ENCODE measurements around the gene SOWAHA.

Gene SOWAHA

GRCh38 chr5:132773601-132774355 is 39.3 kb upstream of the SOWAHA start:
- Histone ChIP-seq H3K36me3 (ENCODE audit: insufficient read depth, low read length) (no peaks in the 10 kb centered on the region), H3K4me1 (ENCODE audit: insufficient read depth, low read length) (peaks cover 14% of the 10 kb centered on the region), H2AFZ (ENCODE audit: low read depth, low read length) (no peak overlapping the region), H3K27me3 (ENCODE audit: insufficient read depth, low read length) (peaks cover under 1% of the 10 kb centered on the region), H3K4me3 (ENCODE audit: low read length) (no peak overlapping the region), H3K9me3 (ENCODE audit: low read length) (no peaks in the 10 kb centered on the region)

- Histone ChIP-seq H2AFZ (ENCODE audit: low read depth, low read length) (no peak overlapping the region), H3K27me3 (ENCODE audit: insufficient read depth, low read length) (peaks cover 6% of the 10 kb centered on the region), H3K36me3 (ENCODE audit: insufficient read depth, low read length) (no peaks in the 10 kb centered on the region), H3K4me3 (ENCODE audit: low read length) (no peak overlapping the region), H3K9me3 (ENCODE audit: low read length) (no peaks in the 10 kb centered on the region), H3K4me1 (ENCODE audit: insufficient read depth, low read length) (peaks cover 14% of the 10 kb centered on the region)
Observed at GRCh38 chr5:132774406-132774805, 38.7 kb upstream of the SOWAHA start.

GRCh38 chr5:132774896-132775295 is 38.2 kb upstream of the SOWAHA start:
- H2AFZ ChIP-seq (ENCODE audit: low read depth, low read length) = no peak overlapping the region
- peaks cover 10% of the 10 kb centered on the region for H3K27me3 ChIP-seq (ENCODE audit: insufficient read depth, low read length)
- H3K4me1 ChIP-seq (ENCODE audit: insufficient read depth, low read length) = peaks cover 14% of the 10 kb centered on the region
- H3K36me3 ChIP-seq (ENCODE audit: insufficient read depth, low read length) = no peaks in the 10 kb centered on the region
- H3K9me3 ChIP-seq (ENCODE audit: low read length) = no peaks in the 10 kb centered on the region
- no peak overlapping the region for H3K4me3 ChIP-seq (ENCODE audit: low read length)

- Histone ChIP-seq H3K9me3 (ENCODE audit: low read length) (no peaks in the 10 kb centered on the region), H2AFZ (ENCODE audit: low read depth, low read length) (no peak overlapping the region), H3K36me3 (ENCODE audit: insufficient read depth, low read length) (no peaks in the 10 kb centered on the region), H3K4me3 (ENCODE audit: low read length) (peak overlapping the region; percentile 69), H3K27me3 (ENCODE audit: insufficient read depth, low read length) (peaks cover 11% of the 10 kb centered on the region), H3K4me1 (ENCODE audit: insufficient read depth, low read length) (peaks cover 14% of the 10 kb centered on the region)
Observed at GRCh38 chr5:132775476-132775961, 37.6 kb upstream of the SOWAHA start.

GRCh38 chr5:132776131-132776937 is 36.8 kb upstream of the SOWAHA start:
- Histone ChIP-seq H2AFZ (ENCODE audit: low read depth, low read length) (peak overlapping the region; percentile 96), H3K4me1 (ENCODE audit: insufficient read depth, low read length) (peaks cover 14% of the 10 kb centered on the region), H3K9me3 (ENCODE audit: low read length) (no peaks in the 10 kb centered on the region), H3K36me3 (ENCODE audit: insufficient read depth, low read length) (no peaks in the 10 kb centered on the region), H3K4me3 (ENCODE audit: low read length) (peak overlapping the region; percentile 69), H3K27me3 (ENCODE audit: insufficient read depth, low read length) (peaks cover 14% of the 10 kb centered on the region)

DNA sequence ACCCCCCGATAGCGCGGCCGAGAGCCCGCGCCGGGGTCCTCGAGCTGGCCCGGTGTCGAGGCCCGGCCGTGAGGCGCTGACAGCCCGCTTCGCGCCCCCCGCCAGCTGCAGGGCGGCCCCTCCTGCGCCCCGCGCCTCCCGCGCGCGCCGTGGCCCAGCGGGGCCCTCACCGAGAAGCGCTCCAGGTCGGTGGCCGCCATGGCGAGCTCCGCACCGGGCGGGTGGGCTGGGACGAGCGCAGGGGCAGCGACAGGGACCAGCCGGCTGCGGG is 36.2 kb upstream of the SOWAHA start:
- no peaks in the 10 kb centered on the region for H3K9me3 ChIP-seq (ENCODE audit: low read length)
- no peaks in the 10 kb centered on the region for H3K36me3 ChIP-seq (ENCODE audit: insufficient read depth, low read length)
- peaks cover 14% of the 10 kb centered on the region for H3K4me1 ChIP-seq (ENCODE audit: insufficient read depth, low read length)
- H3K4me3 ChIP-seq (ENCODE audit: low read length) = peak overlapping the region; percentile 69
- peaks cover 18% of the 10 kb centered on the region for H3K27me3 ChIP-seq (ENCODE audit: insufficient read depth, low read length)
- peak overlapping the region; percentile 96 for H2AFZ ChIP-seq (ENCODE audit: low read depth, low read length)

DNA sequence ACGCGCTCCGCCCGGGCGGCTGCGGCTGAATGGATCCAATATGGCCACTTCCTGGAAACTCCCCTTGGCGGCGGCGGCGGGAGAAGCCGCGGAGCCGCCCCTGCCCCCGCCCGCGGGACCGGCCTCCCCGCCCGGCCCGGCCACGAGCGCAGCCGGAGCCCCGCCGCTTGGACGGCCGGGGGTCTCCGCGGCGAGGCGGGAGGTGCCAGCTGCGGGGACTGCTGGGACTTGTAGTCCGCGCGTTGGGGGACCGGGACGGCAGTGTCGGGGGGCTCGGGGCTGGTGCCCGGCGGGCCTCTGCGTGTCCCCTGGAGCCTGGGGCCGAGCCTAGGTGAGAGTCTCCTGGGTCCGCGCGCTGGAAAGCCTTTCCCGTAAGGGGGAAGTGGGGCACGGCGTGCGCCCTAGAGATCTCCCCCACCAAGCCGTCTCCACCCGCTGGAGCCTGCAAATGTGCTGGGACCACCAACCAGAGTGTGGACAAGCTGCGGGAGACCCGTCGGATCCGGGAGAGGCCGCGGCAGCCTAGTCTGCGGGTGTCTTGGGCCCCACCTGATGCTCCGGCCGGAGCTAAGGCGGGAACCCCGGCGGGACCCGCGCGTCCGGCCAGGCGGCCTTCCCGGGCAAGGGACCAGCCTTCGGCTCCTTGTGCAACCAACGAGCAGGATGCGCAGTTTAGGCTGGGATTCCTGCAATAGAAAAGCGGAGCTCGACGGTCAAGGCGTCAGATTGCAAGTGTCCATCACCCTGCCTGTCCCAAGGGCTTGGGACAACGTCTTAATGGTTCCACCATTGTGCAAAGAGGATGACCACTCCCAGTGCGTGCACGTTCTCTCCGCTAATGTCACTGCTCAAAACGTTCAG is 35.7 kb upstream of the SOWAHA start, which contains the start of gene SEPTIN8:
TSS of gene SEPTIN8 (minus strand) at position 31 of the 861 bp plus-strand sequence. CDS start 102 bp downstream, outside the sequence.
- Histone ChIP-seq H3K9me3 (ENCODE audit: low read length) (no peaks in the 10 kb centered on the region), H3K4me1 (ENCODE audit: insufficient read depth, low read length) (peaks cover 14% of the 10 kb centered on the region), H3K36me3 (ENCODE audit: insufficient read depth, low read length) (no peaks in the 10 kb centered on the region), H3K4me3 (ENCODE audit: low read length) (peak within 1 kb of the TSS; percentile 69), H2AFZ (ENCODE audit: low read depth, low read length) (peak within 1 kb of the TSS; percentile 96), H3K27me3 (ENCODE audit: insufficient read depth, low read length) (peaks cover 22% of the 10 kb centered on the region)

- H3K27me3 ChIP-seq (ENCODE audit: insufficient read depth, low read length) = peaks cover 26% of the 10 kb centered on the region
- H3K4me1 ChIP-seq (ENCODE audit: insufficient read depth, low read length) = peaks cover 14% of the 10 kb centered on the region
- H3K36me3 ChIP-seq (ENCODE audit: insufficient read depth, low read length) = no peaks in the 10 kb centered on the region
- no peak overlapping the region for H3K4me3 ChIP-seq (ENCODE audit: low read length)
- peak overlapping the region; percentile 96 for H2AFZ ChIP-seq (ENCODE audit: low read depth, low read length)
- no peaks in the 10 kb centered on the region for H3K9me3 ChIP-seq (ENCODE audit: low read length)
Observed at GRCh38 chr5:132778129-132778528, 35.0 kb upstream of the SOWAHA start.

- Histone ChIP-seq H3K36me3 (ENCODE audit: insufficient read depth, low read length) (no peaks in the 10 kb centered on the region), H3K4me3 (ENCODE audit: low read length) (no peak overlapping the region), H3K9me3 (ENCODE audit: low read length) (no peaks in the 10 kb centered on the region), H3K27me3 (ENCODE audit: insufficient read depth, low read length) (peaks cover 28% of the 10 kb centered on the region), H2AFZ (ENCODE audit: low read depth, low read length) (no peak overlapping the region), H3K4me1 (ENCODE audit: insufficient read depth, low read length) (peaks cover 14% of the 10 kb centered on the region)
Observed at GRCh38 chr5:132778856-132779255, 34.2 kb upstream of the SOWAHA start.

- Histone ChIP-seq H3K9me3 (ENCODE audit: low read length) (no peaks in the 10 kb centered on the region), H3K4me3 (ENCODE audit: low read length) (no peak overlapping the region), H3K36me3 (ENCODE audit: insufficient read depth, low read length) (no peaks in the 10 kb centered on the region), H3K27me3 (ENCODE audit: insufficient read depth, low read length) (peaks cover 28% of the 10 kb centered on the region), H2AFZ (ENCODE audit: low read depth, low read length) (no peak overlapping the region), H3K4me1 (ENCODE audit: insufficient read depth, low read length) (peaks cover 12% of the 10 kb centered on the region)
Observed at GRCh38 chr5:132779961-132780360, 33.1 kb upstream of the SOWAHA start.

DNA sequence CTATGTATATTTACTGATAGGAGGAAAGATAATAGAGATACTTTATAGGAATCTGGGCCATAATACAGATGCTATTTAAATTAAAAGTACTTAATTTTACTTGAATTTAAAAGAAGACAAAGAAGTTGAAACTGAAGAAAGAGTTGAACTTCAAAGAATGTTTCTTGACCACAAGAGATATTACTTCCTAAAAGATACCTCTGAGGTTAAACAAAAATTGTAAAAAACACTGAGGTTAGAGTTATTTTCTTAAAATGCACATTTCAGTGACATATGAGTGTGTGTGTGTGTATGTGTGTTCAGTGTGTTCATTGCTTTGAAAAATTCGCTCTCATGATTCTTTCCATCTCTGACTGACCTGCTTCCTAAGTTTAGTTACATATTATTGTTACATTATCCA is 32.5 kb upstream of the SOWAHA start:
- Histone ChIP-seq H3K36me3 (ENCODE audit: insufficient read depth, low read length) (no peaks in the 10 kb centered on the region), H3K9me3 (ENCODE audit: low read length) (no peaks in the 10 kb centered on the region), H3K4me3 (ENCODE audit: low read length) (no peak overlapping the region), H2AFZ (ENCODE audit: low read depth, low read length) (no peak overlapping the region), H3K4me1 (ENCODE audit: insufficient read depth, low read length) (peaks cover 5% of the 10 kb centered on the region), H3K27me3 (ENCODE audit: insufficient read depth, low read length) (peaks cover 28% of the 10 kb centered on the region)

DNA sequence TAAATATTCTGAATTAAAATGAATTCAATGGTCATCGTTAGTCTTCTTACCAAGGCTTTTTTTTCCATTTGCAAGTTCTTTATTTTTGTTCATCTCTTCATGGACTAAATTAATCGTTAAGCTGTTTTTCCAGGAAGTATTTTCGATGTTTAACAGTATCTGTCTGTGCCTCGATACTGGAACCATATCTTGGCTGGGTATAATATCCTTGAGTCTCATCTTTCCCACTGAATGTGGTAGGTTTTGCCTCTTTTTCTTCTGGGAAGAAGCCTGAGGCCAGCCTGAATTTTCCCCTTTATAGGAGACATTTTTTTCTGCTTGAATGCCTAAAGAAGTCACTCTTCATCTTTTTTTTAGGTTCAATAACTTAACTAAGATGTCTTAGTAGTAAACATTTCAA is 32.1 kb upstream of the SOWAHA start:
- H3K36me3 ChIP-seq (ENCODE audit: insufficient read depth, low read length) = no peaks in the 10 kb centered on the region
- no peak overlapping the region for H3K4me3 ChIP-seq (ENCODE audit: low read length)
- no peak overlapping the region for H2AFZ ChIP-seq (ENCODE audit: low read depth, low read length)
- peaks cover under 1% of the 10 kb centered on the region for H3K4me1 ChIP-seq (ENCODE audit: insufficient read depth, low read length)
- H3K27me3 ChIP-seq (ENCODE audit: insufficient read depth, low read length) = peaks cover 28% of the 10 kb centered on the region
- no peaks in the 10 kb centered on the region for H3K9me3 ChIP-seq (ENCODE audit: low read length)

GRCh38 chr5:132782101-132782500 is 31.0 kb upstream of the SOWAHA start:
- H3K4me1 ChIP-seq (ENCODE audit: insufficient read depth, low read length) = no peaks in the 10 kb centered on the region
- peaks cover 28% of the 10 kb centered on the region for H3K27me3 ChIP-seq (ENCODE audit: insufficient read depth, low read length)
- no peaks in the 10 kb centered on the region for H3K36me3 ChIP-seq (ENCODE audit: insufficient read depth, low read length)
- no peak overlapping the region for H3K4me3 ChIP-seq (ENCODE audit: low read length)
- H3K9me3 ChIP-seq (ENCODE audit: low read length) = peaks cover 4% of the 10 kb centered on the region
- H2AFZ ChIP-seq (ENCODE audit: low read depth, low read length) = no peak overlapping the region
